Astrocyte of the cerebellum (primary cell): Measurements from ENCODE around the gene CDKN2B-AS1.

Experiments
- DNase-seq: peaks from one replicate; pipeline ENCODE4 v3.0.0-alpha.2; 2011; ENCODE audit warnings: low read depth
- H3K4me3 ChIP-seq: 2 replicates; pipeline ENCODE4 v1.5.1; 2011; ENCODE audit warnings: mild to moderate bottlenecking, low read depth, low read length, moderate library complexity
- CTCF ChIP-seq: IDR thresholded peaks from 2 replicates; pipeline ENCODE4 v1.5.1; 2012; ENCODE audit warnings: low read length, low read depth, moderate library complexity, mild to moderate bottlenecking; ENCODE audit errors: missing control alignments
- in situ Hi-C: cut with HindIII; loops from 2 replicates; pipeline ENCODE4 v1.10.0; 2017; ENCODE audit warnings: low sequenced_read_pairs

The CDKN2B-AS1 gene

GRCh38 chr9:22005021-22005701 is 10.6 kb downstream of the CDKN2B-AS1 start:
- TF ChIP-seq CTCF, result peak; percentile 31
- H3K4me3 ChIP-seq, result peak overlapping the region; percentile 39
- in situ Hi-C loops, result loop anchor here (25.0 kb wide), 1 partner anchor 193 kb away; the partner anchor contains the start of gene MTAP
- DNase-seq, result no peak

GRCh38 chr9:22005702-22006606 is 11.4 kb downstream of the CDKN2B-AS1 start:
- DNase-seq, result no peak
- TF ChIP-seq CTCF, result peak; percentile 7
- peak overlapping the region; percentile 39 for H3K4me3 ChIP-seq

GRCh38 chr9:22008384-22008716 is 13.8 kb downstream of the CDKN2B-AS1 start:
- in situ Hi-C loops, result loop anchor here (25.0 kb wide), 1 partner anchor 196 kb away; the partner anchor contains the start of gene MTAP
- no peak for TF ChIP-seq CTCF
- DNase-seq, result no peak
- H3K4me3 ChIP-seq, result peak overlapping the region; percentile 88

More at GRCh38 chr9:22005702-22006606, 11.4 kb downstream of the CDKN2B-AS1 start:
- in situ Hi-C loops, result loop anchor here (25.0 kb wide), 1 partner anchor 194 kb away; the partner anchor contains the start of gene MTAP

GRCh38 chr9:22008717-22009505 is 14.3 kb downstream of the CDKN2B-AS1 start, which contains the start of gene CDKN2B:
Gene CDKN2B, minus strand, starts transcription at chr9:22009305. Its CDS starts 352 bp downstream, at chr9:22008953.
- in situ Hi-C loops, result loop anchor here (25.0 kb wide), 1 partner anchor 197 kb away; the partner anchor contains the start of gene MTAP
- peak; percentile 95 for TF ChIP-seq CTCF
- peak within 1 kb of the TSS; percentile 88 for H3K4me3 ChIP-seq
- DNase-seq, result peak; percentile 91

- TF ChIP-seq CTCF, result peak; percentile 27
- no peak for DNase-seq
- H3K4me3 ChIP-seq, result peak overlapping the region; percentile 88
- in situ Hi-C loops, result loop anchor here (25.0 kb wide), 1 partner anchor 197 kb away; the partner anchor contains the start of gene MTAP
Measured at GRCh38 chr9:22009506-22009867, 14.9 kb downstream of the CDKN2B-AS1 start.
